Activated CD8-positive, alpha-beta memory T cell treated with anti-CD3 and anti-CD28 coated beads, Interleukin-2, amount 50 U/mL, for 48 hours (primary cell): ENCODE measurements around the gene TMEM209.
"Not testable (repeated sequence)": the region's sequence is repeated elsewhere in the genome, so short reads cannot be mapped to it uniquely, and the experiment has no call there.

Experiments used
- DNase-seq: peaks from one replicate; pipeline ENCODE4 v3.0.0-alpha.2; 2020

Gene TMEM209

DNA sequence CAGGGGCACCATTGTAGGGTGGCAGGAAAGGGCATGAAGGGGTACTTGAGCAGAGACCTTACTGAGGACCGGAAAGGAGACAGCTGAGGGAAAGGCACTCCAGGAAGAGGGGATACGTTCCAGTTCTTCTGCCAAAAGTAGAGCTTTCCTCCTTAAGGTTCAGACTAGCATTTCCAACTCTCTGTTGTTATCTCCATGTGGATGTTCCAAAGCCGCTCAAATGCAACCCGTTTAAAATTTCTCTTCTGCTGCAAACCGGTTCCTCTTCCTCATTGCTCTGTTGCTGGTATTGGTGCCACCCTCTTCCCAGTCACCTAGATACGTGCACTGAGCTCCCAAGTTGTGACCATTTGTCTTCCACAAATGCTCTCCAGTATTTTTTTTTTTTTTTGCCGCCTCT is 47.5 kb downstream of the TMEM209 start:
- no peak for DNase-seq

DNA sequence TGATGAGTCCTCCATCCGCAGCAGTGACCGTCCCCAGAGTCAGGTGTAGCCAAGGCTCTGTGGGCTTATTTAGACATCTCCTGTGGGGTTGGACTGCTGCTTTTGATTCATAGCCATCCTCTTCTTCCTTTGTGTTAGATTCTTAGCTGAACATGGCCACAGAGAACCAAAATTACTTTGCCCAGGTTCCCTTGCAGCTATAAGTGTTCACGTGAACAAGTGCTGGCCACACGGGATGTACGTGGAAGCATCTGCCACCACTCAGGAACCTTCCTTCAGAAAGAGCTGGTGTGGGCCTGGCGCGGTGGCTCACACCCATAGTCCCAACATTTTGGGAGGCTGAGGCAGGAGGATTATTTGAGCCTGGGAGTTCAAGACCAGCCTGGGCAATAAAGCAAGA is 49.1 kb downstream of the TMEM209 start:
- no peak for DNase-seq

DNA sequence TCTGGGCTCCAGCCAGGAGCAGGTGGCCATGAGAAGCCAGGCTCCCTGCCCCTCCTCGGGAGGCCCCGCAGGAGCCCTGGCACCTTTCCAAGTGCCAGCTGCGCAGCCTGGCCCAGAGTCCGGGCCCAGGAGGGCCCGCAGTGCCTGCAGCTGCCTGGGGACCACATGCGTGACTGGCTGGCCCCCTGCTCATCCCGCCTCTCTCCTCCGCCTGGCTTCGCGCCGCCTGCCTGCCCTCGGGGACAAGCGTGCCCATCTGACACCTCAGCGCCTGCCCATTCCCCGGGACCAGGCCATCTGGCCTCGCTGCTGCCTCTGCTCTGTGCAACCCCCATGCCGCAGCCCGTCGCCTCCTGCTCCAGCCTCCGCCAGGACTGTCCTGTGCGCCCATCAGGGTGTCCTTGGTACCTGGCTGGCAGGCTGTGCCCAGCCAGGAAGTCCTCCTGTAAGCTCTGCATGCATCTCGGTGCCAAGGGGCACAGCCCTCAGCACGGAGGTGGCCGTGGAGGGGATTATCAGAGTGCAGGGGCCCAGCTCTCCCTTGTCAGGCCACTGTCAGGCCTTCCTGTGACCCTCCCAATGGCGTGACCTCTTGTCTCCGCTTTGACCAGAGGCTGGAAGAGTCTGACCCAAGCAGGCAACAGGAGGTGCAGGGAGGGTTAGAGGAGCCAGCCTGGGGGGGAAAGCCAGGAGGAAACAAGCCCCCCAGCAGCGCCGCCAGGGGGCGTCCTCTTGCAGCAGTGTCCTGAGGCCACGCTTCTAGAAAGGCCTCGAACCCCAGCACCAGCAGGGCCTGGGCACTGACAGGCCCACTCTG is 50.5 kb downstream of the TMEM209 start:
- DNase-seq, result no peak

DNA sequence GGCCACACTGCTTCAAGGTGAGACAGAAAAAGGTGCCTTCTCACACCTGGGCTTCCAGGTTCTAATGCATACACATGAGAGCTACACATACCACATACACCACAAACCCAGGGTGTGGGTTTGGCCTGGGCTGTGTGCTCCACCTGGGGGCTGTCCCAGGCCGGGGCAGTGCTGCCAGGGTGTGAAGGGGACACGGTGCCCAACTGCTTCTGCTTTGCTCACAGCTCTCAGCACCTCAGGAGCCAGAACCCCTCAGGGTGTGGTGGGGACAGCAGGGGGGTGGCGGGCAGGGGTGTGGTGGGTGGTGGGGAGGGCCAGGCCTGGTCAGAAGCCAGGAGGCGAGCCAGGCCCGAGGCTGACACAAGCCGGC is 51.1 kb downstream of the TMEM209 start:
- DNase-seq, result no peak

DNA sequence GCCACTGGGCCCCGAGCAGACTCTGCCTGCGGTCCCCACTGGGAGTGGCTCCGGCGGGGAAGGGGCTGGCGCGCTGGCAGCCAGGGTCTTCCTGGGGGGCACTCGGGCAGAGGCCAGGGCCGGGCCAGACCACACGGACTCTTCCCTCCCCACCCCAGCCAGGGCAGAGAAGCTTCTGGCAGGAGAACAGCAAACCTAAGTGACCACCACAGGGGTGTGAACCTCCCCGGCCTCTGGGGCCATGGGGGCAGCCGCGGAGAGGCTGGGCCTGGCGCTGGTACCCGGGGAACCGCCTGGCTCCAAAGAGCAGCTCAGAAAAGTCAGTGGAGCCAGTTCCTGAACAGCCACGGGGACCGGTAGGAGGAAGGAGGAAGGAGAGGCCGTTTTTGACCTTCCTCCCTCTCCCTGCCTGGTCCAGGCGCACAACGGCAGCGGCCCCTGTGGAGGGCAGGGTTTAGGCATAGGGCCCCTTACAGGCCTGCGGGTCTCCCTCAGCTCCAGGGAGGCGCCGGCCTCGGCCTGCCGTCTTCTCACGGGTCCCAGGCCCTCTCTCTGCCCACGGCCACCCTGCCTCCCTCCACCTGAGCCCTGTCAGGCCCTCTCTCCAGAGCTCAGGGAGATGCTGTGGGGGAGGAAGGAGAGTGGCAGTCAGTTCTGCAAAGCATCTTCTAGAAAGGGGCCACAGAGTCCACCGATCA is 51.8 kb downstream of the TMEM209 start:
- DNase-seq, result no peak

DNA sequence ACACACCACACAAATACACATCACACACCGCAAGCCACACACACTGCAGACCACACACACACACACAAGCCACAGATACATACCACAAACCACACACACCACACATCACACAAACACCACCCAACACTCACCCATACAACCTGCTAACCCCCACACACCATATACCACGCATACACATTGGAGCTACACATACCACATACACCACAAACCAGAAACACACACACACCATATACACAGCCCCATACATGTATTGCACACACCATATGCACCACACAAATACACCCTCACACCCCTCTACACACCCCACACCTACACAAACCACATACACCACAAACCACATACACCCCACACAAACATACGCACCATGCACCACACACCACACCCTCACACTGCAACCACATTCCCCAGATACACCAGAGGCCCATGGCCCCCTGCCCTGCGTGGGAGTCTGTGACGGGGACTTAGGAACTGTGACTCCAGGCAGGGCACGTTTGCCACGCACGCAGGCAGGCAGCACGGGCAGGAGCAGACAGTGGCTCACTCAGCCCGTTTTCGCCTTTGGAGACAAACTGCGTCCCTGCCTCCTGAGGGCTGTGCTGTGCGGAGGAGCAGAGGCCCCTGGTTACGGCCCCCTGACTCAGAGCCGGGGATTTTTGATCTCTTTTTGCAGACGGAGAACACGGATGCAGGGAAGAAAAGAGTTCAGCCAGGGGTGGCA is 52.6 kb downstream of the TMEM209 start:
- peak; percentile 58 for DNase-seq

DNA sequence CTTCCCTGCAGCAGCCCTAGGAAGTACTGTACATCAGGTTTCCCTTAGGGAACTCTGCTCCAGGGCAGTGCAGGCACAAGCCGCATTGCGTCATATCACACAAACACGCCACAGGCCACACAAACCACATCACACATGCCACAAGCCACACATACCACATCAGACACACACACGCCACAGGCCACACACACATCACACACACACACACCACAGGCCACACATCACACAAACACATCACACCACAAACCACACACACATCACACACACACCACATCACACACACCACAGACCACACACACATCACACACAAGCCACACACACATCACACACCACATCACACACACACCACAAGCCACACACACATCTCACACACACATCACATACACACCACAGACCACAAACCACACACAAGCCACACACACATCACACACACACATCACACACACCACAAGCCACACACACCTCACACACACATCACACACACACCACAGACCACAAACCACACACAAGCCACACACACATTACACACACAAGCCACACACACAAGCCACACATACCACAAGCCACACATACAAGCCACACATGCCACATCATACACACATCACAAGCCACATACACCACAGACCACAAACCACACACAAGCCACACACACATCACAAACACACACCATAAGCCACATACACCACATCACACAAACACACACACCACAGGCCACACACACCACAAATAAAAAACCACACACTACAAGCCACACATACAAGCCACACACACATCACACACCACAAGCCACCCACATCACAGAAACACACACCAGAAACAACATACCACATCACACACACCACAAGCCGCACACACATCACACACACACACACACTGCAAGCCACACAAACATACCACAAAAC is 53.4 kb downstream of the TMEM209 start:
- DNase-seq, result peak; percentile 79

DNA sequence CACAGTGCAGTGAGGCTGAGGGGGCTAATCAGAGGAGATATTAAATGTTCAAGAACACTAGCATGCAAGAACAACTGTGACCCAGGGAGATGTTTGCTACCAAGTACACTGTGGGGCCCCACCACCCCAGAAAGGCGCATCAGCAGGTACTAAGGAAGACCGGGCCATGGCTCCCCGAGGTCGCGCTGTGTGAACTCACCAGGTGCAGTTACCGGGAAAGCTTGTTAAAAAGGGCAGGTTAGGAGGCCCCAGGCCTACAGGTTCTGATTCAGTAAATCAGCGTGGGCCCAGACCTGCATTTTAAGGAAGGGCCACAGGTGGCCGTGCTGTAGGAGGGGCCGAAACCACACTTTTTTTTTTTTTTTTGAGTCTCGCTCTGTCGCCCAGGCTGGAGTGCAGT is 54.6 kb downstream of the TMEM209 start:
- no peak for DNase-seq

DNA sequence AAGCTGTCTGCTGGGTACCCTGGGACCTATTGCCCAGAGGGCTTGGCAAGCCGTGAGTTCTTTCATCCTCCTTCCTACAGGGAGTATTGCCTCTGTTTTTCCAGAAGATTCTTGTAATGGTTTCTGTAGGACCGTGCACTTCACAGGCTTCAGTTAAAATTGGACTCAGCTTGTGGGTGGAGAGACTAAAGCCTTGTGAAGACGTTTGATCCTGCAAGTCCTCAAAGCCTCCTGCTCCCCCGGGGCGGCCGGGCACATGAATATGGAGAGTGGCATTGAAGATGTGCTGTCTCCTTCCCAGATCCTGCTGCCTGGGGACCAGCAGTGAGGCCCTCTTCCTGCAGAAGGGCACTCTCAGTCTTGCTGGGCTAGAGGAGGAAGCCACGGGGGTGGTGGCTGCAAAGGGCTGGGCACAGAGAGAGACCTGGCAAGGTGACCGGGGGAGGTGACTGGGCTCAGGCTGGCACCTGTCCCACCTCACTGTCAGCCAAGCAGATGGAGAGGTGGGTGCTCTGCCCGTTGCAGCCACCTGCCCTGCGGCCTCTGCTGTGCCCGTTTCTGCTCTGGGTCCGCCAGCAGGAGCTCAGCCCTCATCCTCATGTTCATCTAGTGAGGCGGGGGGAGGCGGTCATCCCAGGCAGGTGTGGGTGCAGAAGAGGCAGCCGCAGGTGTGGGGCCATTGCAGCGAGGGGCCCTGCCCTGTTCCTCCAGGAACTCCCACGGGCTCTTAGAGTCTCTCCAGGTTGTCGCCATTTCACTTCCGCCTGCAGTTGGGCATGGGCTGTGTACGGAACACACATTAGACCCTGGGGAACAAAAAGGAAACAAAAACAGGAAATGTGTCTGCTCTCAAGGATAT is 55.7 kb downstream of the TMEM209 start:
- DNase-seq, result no peak

DNA sequence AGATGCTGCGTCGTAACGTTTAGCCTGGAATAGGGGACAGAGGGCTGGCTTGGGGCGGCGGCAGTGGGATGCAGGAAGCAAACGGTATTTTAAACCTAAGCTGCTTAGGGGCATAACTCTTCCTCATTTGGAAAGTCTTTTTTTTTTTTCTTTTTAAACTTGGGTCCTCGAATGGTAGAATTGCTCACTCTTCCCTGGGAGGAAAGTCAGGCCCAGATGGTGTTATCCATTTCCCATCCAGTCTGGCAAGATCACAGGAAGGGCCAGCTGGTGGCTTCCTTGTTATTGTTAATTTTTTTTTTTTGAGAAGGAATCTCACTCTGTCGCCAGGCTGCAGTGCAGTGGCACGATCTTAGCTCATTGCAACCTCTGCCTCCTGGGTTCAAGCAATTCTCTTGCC is 56.6 kb downstream of the TMEM209 start:
- DNase-seq, result no peak

DNA sequence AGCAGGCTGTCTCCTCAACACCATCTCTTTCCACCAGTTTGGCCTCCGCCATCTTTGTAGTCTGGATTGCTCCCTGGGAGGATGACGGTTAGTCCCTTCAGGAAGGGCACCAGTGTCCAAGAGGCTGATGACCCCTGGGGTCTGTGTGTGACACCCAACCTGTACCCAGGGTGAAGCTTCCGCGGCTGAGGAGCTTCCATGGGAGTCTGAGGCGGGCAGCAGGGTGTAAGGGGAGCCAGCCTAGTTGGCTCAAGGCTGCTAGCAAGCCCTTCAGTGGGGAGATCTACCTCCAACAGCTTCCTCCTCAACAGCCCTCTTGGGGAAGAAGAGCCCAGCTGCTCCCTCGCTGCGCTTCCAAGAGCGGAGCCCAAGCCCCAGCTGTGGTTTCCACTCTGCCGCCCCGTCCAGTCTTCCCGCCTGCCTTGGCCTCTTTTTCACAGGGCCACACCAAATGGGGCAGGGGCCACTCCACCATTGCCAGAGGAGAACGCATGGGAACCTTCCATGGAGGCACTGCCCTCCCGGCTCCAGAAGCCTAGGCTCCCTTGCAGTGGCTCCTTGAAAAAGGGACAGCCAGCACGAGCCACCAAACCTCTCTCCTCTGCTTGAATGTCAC is 57.4 kb downstream of the TMEM209 start:
- no peak for DNase-seq

DNA sequence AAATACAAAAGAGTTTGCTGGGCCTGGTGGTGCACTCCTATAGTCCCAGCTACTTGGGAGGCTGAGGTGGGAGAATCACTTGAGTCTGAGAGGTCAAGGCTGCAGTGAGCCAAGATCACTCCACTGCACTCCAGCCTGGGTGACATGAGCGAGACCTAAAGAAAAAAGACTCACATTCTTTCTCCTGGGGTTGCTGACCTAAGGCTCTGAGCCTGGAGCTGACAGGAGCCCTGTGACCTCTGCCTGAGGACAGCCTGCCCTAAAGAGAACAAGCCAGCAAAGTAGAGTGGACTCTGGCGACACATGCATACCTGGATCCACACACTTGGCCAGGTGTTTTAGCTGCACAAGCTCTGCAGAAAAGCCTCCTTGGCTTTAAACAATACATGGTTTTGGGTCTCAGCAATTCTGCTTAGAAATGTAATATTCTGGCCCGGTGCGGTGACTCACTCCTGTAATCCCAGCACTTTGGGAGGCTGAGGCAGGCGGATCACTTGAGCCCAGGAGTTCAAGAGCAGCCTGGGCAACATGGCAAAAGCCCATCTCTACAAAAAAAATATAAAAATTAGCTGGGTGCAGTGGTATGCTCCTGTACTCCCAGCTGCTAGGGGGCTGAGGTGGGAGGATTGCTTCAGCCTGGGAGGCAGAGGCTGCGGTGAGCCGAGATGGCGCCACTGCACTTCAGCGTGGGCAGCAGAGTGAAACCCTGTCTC is 58.4 kb downstream of the TMEM209 start:
- DNase-seq, result no peak

DNA sequence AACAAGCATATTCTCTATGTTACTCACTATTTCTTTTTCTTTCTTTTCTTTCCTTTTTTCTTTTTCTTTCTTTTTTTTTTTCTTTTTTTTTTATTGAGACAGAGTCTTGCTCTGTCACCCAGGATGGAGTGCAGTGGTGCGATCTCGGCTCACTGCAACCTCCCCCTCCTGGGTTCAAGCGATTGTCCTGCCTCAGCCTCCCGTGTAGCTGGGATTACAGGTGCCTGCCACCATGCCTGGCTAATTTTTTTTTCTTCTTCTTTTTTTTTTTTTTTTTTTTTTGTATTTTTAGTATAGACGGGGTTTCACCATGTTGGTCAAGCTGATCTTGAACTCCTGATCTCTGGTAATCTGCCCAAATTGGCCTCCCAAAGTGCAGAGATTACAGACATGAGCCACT is 59.1 kb downstream of the TMEM209 start:
- not testable (repeated sequence) for DNase-seq

DNA sequence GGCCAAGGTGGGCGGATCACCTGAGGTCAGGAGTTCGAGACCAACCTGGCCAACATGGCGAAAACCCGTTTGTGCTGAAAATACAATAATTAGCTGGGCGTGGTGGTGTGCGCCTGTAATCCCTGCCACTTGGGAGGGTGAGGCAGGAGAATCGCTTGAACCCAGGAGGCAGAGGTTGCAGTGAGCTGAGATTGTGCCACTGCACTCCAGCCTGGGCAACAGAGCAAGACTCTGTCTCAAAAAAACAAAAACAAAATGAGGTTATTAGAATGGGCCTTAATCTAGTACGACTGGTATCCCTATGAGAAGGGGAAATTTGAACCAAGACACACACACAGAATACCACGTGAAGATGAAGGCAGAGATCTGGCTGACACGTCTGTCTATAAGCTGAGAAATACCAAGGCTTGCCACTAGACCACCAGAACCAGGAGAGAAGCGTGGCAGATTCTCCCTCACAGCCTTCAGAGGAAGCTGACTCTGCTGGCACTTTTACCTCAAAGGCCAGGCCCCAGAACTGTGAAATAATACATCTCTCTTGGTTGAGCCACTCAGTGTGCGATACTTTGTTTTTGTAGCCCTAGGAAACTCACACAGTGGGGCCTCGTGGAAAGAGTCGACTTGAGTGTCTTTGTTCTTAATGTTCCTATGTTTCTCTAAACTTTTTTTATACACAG is 59.6 kb downstream of the TMEM209 start:
- DNase-seq, result no peak

DNA sequence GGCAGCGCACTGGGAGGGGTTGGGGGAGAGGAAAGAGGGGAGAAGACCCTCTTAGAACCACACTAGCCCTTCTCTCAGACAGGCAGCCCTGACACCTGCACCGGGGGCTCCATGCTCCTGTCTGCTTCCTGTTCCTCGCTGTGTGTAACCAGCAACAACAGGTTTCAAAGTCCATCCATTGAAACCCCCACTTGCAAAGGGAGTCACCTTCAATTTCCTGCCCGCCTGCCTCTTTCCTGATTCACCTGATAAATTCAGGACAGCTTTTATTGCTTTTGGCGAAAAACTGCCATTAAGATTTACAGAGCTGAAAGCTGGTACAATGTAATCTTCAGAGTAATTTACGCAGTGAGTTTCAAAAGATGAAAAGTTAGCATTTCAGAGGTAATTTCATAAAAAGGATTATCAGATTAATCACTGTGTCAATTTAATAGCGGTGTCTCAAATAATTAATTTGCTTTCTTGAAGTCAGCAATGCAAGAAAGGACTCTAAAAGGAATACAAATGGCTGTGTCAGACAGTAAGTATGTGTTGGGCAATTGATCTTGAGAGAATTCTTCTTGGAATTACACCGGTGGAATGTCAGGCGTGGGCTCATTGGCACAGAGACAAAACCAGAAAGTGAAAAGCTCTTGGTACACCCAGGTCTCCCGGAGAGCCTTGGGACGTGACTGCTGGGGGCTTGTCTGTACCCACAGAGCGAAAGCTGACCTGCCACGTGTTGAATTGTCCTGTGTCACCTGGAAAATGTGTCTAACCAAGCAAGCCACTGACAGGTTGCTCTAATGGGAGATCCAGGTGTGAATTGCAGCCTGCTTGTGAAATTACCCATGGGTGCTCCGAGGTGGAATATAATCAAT is 60.7 kb downstream of the TMEM209 start:
- DNase-seq, result no peak

DNA sequence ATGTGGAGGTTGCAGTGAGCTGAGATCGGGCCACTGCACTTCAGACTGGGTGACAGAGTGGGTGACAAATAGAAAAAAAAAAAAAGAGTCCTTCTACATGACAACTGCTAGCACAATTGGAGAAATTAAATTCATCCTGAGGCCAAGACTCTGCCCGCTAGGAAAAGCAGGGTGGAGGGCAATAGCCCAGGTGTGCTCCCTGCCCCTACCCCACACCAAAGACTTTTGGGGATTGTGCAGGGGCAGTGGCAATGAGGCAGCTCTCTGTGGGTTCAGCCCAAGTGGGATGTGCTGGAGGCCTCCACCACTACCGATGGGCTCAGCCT is 61.3 kb downstream of the TMEM209 start:
- no peak for DNase-seq

DNA sequence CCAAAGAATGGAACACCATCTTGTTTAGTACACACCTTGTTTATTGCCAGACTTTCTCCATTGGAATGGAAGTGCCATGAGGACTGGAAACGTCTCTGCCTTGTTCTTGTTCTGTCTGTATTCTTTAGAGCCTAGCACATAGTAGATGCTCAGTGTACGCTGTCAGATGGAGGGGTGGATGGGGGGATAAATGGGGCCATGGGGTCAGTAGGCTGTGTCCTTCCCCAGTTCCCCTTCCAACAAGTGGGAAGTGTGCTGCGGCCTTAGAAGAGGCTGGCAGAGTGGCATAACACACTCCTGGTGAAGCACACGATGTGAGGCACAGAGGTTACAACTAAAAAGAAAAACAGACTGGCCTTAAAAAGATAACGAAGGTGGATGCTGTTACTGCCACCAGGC is 61.9 kb downstream of the TMEM209 start:
- DNase-seq, result no peak

DNA sequence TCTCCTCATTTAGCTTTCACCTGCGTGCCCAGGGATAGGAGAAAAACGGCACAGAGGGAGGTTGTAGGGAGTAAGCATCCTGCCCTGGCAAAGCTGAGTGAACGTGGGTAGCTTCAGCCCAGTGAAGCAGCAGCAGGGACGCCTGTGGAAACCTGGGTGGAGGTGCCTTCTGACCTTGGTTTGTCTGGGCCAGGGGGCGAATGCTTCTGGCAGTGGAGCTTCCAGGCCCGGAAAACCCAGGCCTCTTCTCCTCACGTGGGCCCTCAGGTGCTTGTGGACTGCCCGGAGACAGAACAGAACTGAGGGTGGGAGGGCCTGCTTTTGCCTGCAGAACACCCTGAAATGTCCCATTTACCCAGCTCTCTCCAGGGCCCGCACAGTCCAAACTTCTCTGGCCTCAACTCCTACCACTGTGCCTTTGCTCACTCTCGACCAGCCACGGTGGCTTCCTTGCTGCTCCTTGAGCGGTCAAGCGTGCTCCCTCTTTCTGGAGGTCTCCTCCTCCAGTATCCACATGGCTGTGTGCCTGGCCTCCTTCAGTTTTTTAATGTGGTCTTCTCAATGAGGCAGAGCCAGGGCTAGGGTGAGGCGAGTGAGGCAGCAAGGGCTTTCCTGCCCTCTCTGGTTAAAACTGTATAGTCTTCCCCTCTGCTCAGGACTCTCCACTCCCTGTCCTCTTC is 62.4 kb downstream of the TMEM209 start:
- DNase-seq, result no peak
